ENCODE results near the gene FAM20B.

- TF ChIP-seq SIN3A (IDR thresholded peaks at IDR 0.05; ENCODE audit: borderline replicate concordance, insufficient read depth, low read length) (no peak), POLR2AphosphoS5 (IDR thresholded peaks at IDR 0.05; ENCODE audit: low read depth, low read length) (peak; percentile 18; the same call in 1 of the 2 replicates), TAF1 (IDR thresholded peaks at IDR 0.05; ENCODE audit: borderline replicate concordance, insufficient read depth, low read length) (no peak), REST (IDR thresholded peaks at IDR 0.05; ENCODE audit: insufficient read depth in 1 of 2, low read depth in 2 of 2, low read length in 2 of 2) (no peak), FOXP2 (optimal IDR thresholded peaks at IDR 0.05; ENCODE audit: borderline replicate concordance, extremely low read depth, extremely low read length, insufficient read depth) (no peak)
Measured at GRCh38 chr1:179079113-179079761, 53.5 kb downstream of the FAM20B start.
